GM23248 (cell line): ENCODE results near the gene NXF1. TPM values are rescaled to one million over a fixed set of nuclear protein-coding genes. Genes with fewer than 3 reads are reported as not detected.
"Not testable (repeated sequence)": the region's sequence is repeated elsewhere in the genome, so short reads cannot be mapped to it uniquely, and the experiment has no call there.

Experiments
- DNase-seq: peaks from one replicate; pipeline ENCODE4 v3.0.0-alpha.2; 2015
- H2AFZ ChIP-seq: fragments of 200-600 bp; sonication (generic); 2 replicates; pipeline ENCODE4 v1.6.1; 2016; ENCODE audit warnings: antibody characterized with exemption
- H3F3A ChIP-seq: fragments of 200-600 bp; sonication (generic); 2 replicates; pipeline ENCODE4 v1.6.1; 2016; ENCODE audit warnings: mild to moderate bottlenecking, antibody characterized with exemption, mixed run types; ENCODE audit not compliant: insufficient read depth
- H3K27ac ChIP-seq: fragments of 200-600 bp; sonication (generic); 2 replicates; pipeline ENCODE4 v1.5.1; 2016; ENCODE audit warnings: mild to moderate bottlenecking
- H3K27me3 ChIP-seq: fragments of 200-600 bp; sonication (generic); replicated peaks from 2 replicates; pipeline ENCODE4 v1.6.1; 2016; ENCODE audit warnings: mild to moderate bottlenecking; ENCODE audit not compliant: insufficient read depth
- H3K36me3 ChIP-seq: fragments of 200-600 bp; sonication (generic); 2 replicates; pipeline ENCODE4 v1.6.1; 2016; ENCODE audit warnings: low read depth, mild to moderate bottlenecking
- H3K4me1 ChIP-seq: fragments of 200-600 bp; sonication (generic); 2 replicates; pipeline ENCODE4 v1.6.1; 2016; ENCODE audit warnings: mild to moderate bottlenecking; ENCODE audit not compliant: insufficient read depth
- H3K4me2 ChIP-seq: fragments of 200-600 bp; sonication (generic); one replicate; pipeline ENCODE4 v1.6.1; 2016; ENCODE audit warnings: mild to moderate bottlenecking; ENCODE audit not compliant: unreplicated experiment
- H3K4me3 ChIP-seq: fragments of 200-600 bp; sonication (generic); 2 replicates; pipeline ENCODE4 v1.5.1; 2016; ENCODE audit warnings: mild to moderate bottlenecking
- H3K79me2 ChIP-seq: fragments of 200-600 bp; sonication (generic); 2 replicates; pipeline ENCODE4 v1.6.1; 2016; ENCODE audit warnings: mild to moderate bottlenecking; ENCODE audit not compliant: insufficient read depth
- H3K9ac ChIP-seq: fragments of 200-600 bp; sonication (generic); 2 replicates; pipeline ENCODE4 v1.6.1; 2016; ENCODE audit warnings: mild to moderate bottlenecking
- H3K9me2 ChIP-seq: fragments of 200-600 bp; sonication (generic); 2 replicates; pipeline ENCODE4 v1.6.1; 2016; ENCODE audit warnings: mixed run types, mild to moderate bottlenecking, moderate library complexity; ENCODE audit not compliant: insufficient read depth
- H3K9me3 ChIP-seq: fragments of 200-600 bp; sonication (generic); one replicate; pipeline ENCODE4 v1.6.1; 2017; ENCODE audit warnings: low read depth
- H4K20me1 ChIP-seq: fragments of 200-600 bp; sonication (generic); 2 replicates; pipeline ENCODE4 v1.6.0; 2016; ENCODE audit not compliant: insufficient read depth
- EZH2 ChIP-seq: fragments of 200-600 bp; sonication (generic); IDR thresholded peaks from 2 replicates; pipeline ENCODE4 v1.6.1; 2018; ENCODE audit warnings: antibody characterized with exemption, mild to moderate bottlenecking; ENCODE audit not compliant: insufficient read depth, poor library complexity, severe bottlenecking
- EZH2phosphoT487 ChIP-seq: fragments of 200-600 bp; sonication (generic); IDR thresholded peaks from 2 replicates; pipeline ENCODE4 v1.6.1; 2018; ENCODE audit warnings: antibody characterized with exemption, moderate library complexity, mild to moderate bottlenecking, low read depth; ENCODE audit not compliant: insufficient read depth
- WGBS, 2 experiments: methylation state at CpG; one replicate each; pipeline ENCODE4 v1.1.6; 2015 to 2017; ENCODE audit warnings: low lambda C conversion rate in 2 of 2, low coverage in 1 of 2; ENCODE audit errors: missing lambda C conversion rate in 2 of 2; 5-methylcytosine and 5-hydroxymethylcytosine counted together
- in situ Hi-C: fragments of 300-500 bp; cut with MboI; formaldehyde crosslinking; loops from 2 replicates; pipeline ENCODE4 v1.15.0; 2020
- polyA plus RNA-seq: library from polyadenylated mRNA; unstranded; fragments of >200 nt; fragmentation: Nextera tagmentation; extraction: Ambion mirVana; gene quantifications from 2 replicates; pipeline ENCODE4 v1.2.1, GENCODE V29; 2016
- total RNA-seq: library from RNA; depleted of rRNA; stranded (reverse); fragments of >200 nt; shearing (Covaris generic); gene quantifications from 2 replicates; pipeline ENCODE4 v1.2.3, GENCODE V29; 2014

The NXF1 gene
- total and polyA plus RNA-seq, 2 experiments from 2014 or later: 32.0 to 53.3 TPM

DNA sequence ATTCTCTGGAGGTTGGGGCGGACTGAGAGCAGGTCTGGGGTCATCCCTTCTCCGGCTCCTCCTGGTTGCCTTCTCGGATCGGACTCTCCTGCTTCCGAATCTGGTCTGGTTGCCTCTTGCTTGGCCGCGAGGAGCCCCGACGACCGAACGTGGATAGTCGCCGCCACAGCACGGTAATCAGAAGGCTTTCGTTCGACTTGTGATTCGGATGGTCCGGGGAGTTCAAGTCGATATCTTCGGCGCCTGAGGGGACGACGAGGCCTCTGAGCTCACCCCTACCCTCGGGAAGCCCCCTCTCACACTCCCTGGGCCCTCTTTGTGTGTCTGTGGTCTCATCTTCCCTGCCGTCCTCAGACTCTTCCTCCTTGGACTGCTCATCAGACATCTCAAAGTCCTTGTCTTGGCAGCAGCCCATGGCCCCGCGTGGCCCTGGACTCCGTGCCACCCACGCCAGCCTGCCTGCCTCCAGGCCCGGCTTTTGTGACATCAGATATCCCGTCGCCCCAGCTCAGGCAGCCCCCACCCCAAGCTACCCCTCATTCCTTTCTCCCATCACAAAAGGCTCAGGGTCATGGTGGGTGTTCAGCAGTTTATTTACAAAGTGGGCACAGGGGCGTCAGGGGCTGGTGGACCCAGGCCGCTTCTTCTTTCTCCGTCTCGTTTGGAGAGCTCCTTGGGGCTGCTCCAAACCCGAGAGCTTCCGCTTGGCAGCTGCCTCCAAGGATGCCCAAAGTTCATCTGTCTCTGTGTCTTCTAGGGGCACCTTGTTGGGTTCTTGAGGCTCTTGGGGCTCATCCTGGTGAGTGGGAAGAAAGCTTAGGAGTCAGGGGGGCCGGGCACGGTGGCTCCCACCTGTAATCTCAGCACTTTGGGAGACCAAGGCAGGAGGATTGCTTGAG lies 27.3 kb upstream of the NXF1 start, which contains the start of gene TEX54:
Gene TEX54, minus strand, starts transcription at position 506 of the 899 bp plus-strand sequence.
- Histone ChIP-seq H3K9ac (peak within 1 kb of the TSS; percentile 96), H3K36me3 (peaks cover 3% of the 10 kb centered on the region; the same call in 1 of the 2 replicates), H2AFZ (peak within 1 kb of the TSS; percentile 57; the same call in 1 of the 2 replicates), H3K4me2 (peak within 1 kb of the TSS; percentile 96), H3K9me2 (no peaks in the 10 kb centered on the region), H3K9me3 (no peaks in the 10 kb centered on the region), H3K27me3 (no peaks in the 10 kb centered on the region), H4K20me1 (no peaks in the 10 kb centered on the region), H3K4me3 (peak within 1 kb of the TSS; percentile 94), H3K79me2 (peaks cover 90% of the 10 kb centered on the region), H3K27ac (peak within 1 kb of the TSS; percentile 92), H3F3A (peaks cover 6% of the 10 kb centered on the region; the same call in 1 of the 2 replicates), H3K4me1 (peaks cover 13% of the 10 kb centered on the region)
- in situ Hi-C loops: no loop called here
- TF ChIP-seq EZH2 (no peak), EZH2phosphoT487 (no peak)
- WGBS, 2 experiments: 5% methylated on average over 40 of the region's 40 CpGs
- DNase-seq: peak; percentile 77

DNA sequence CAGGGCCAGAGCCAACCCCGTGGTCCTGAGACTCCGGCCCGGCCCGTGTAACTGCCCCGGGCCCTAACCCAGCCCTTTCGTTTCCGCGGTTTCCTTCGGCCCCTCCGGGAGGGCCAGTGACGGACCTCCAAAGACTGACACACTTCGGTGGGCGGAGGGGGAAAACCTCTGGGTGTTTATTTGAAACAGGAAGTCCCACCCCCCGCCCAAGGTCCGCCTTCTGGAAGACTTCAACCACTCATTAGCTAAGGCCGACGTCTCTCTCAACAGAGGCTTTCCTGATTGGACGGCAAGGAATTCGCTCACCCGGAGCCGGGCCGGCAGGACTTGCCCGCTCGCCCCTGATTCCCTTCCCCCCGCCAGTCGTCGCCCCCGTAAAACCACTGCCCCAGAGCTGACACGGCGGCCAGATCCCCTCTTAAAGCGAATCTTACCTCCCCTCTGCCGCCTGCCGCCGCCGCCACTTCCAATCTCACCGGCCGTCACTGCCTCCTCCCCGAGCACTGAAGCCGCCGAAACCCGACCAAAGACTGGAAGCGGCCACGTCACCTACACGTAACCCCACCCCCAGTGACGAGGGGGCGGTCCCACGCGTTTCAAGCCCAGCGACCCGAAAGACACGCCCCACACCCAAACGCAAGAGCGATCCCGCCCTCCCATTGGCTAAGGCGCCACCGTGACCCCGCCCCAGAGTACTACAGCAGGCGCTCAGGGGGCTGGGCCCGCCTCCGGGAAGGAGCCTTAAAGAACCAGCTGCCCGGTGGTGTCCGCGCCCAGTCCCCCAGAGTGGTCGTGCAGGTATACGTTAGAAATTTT lies 26.5 kb upstream of the NXF1 start, which contains the start of gene STX5:
Gene STX5, minus strand, starts transcription at position 532 of the 816 bp plus-strand sequence. CDS start 808 bp downstream, outside the sequence.
- Histone ChIP-seq H3K36me3 (peaks cover 12% of the 10 kb centered on the region; the same call in 1 of the 2 replicates), H3K9me2 (no peaks in the 10 kb centered on the region), H3F3A (peaks cover 6% of the 10 kb centered on the region; the same call in 1 of the 2 replicates), H3K27me3 (no peaks in the 10 kb centered on the region), H4K20me1 (no peaks in the 10 kb centered on the region), H2AFZ (peak within 1 kb of the TSS; percentile 57), H3K79me2 (peaks cover 90% of the 10 kb centered on the region), H3K4me2 (peak within 1 kb of the TSS; percentile 97), H3K27ac (peak within 1 kb of the TSS; percentile 92), H3K4me1 (peaks cover 13% of the 10 kb centered on the region), H3K9me3 (no peaks in the 10 kb centered on the region), H3K4me3 (peak within 1 kb of the TSS; percentile 94), H3K9ac (peak within 1 kb of the TSS; percentile 96)
- WGBS, 2 experiments: 1% methylated on average over 51 to 65 of the region's 65 CpGs
- peak; percentile 100 for DNase-seq
- TF ChIP-seq EZH2phosphoT487: no peak
- TF ChIP-seq EZH2: no peak
- in situ Hi-C loops: no loop called here

DNA sequence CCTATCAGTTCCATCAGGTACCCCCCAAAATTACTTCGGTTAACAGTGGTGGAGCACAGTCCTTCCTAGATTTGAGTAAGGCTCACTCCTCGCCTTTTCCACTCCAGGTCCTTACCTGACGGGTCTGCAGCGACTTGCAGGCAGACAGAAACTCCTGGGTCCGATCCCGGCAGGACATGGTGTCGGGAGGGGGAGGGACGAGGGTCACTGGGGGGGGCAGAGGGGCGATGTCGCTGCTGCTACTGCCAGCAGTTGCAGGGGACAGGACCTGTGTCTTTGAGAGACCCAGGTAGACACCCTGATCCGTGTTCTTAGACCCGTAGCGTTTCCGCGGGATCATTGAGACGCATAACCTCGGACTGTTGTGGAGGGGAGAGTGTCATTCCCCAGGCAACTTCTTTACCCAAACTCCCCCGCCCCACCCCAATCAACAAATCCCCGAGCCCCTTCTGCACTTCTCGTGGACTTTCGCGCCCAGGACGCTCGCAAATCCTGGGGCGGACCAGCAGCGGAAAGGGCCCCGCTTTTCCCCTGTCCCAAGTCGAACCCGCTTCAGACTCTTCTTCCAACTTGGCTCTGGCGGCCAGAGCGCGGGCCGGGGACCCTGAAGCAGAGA lies 25.8 kb upstream of the NXF1 start:
- DNase-seq: no peak
- peaks cover 13% of the 10 kb centered on the region for H3K4me1 ChIP-seq
- peak overlapping the region; percentile 96 for H3K9ac ChIP-seq
- H3K79me2 ChIP-seq: peaks cover 88% of the 10 kb centered on the region
- TF ChIP-seq EZH2 (no peak), EZH2phosphoT487 (no peak)
- H3K27me3 ChIP-seq: no peaks in the 10 kb centered on the region
- in situ Hi-C loops: no loop called here
- peak overlapping the region; percentile 53; the same call in 1 of the 2 replicates for H2AFZ ChIP-seq
- H3K9me2 ChIP-seq: no peaks in the 10 kb centered on the region
- H4K20me1 ChIP-seq: no peaks in the 10 kb centered on the region
- peak overlapping the region; percentile 92 for H3K27ac ChIP-seq
- H3K4me3 ChIP-seq: peak overlapping the region; percentile 94
- H3K9me3 ChIP-seq: no peaks in the 10 kb centered on the region
- H3K4me2 ChIP-seq: peak overlapping the region; percentile 97
- 1% methylated on average over 23 to 33 of the region's 33 CpGs for WGBS, 2 experiments
- H3F3A ChIP-seq: peaks cover 6% of the 10 kb centered on the region; the same call in 1 of the 2 replicates
- H3K36me3 ChIP-seq: peaks cover 16% of the 10 kb centered on the region

DNA sequence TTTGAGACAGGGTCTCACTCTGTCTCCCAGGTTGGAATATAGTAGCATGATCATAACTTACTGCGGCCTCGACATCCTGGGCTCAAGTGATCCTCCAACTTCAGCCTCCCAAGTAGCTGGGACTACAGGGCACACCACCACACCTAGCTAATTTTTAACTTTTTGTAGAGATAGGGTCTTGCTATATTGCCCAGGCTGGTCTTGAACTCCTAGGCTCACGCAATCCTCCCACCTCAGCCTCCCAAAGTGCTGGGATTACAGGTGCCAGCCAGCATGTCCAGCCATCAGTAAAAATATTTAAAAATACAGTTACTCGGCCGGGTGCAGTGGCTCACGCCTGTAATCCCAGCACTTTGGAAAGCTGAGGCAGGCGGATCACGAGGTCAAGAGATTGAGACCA lies 22.9 kb upstream of the NXF1 start:
- H2AFZ ChIP-seq, H3K9me3 ChIP-seq, H3K4me3 ChIP-seq, H4K20me1 ChIP-seq, H3K4me2 ChIP-seq, H3F3A ChIP-seq, H3K9ac ChIP-seq, H3K27ac ChIP-seq, DNase-seq, H3K9me2 ChIP-seq, H3K27me3 ChIP-seq, in situ Hi-C loops: not testable (repeated sequence)
- 84 to 85% methylated on average over 8 of the region's 8 CpGs for WGBS, 2 experiments
- Histone ChIP-seq H3K4me1 (peaks cover 12% of the 10 kb centered on the region), H3K36me3 (peaks cover 45% of the 10 kb centered on the region), H3K79me2 (peaks cover 89% of the 10 kb centered on the region)
